GM23248 (cell line): ENCODE data around the gene LCT. TPM values are rescaled to one million over a fixed set of nuclear protein-coding genes. Genes with fewer than 3 reads are reported as not detected.

Experiments
- DNase-seq: peaks from one replicate; pipeline ENCODE4 v3.0.0-alpha.2; 2015
- H2AFZ ChIP-seq: fragments of 200-600 bp; sonication (generic); 2 replicates; pipeline ENCODE4 v1.6.1; 2016; ENCODE audit warnings: antibody characterized with exemption
- H3F3A ChIP-seq: fragments of 200-600 bp; sonication (generic); 2 replicates; pipeline ENCODE4 v1.6.1; 2016; ENCODE audit warnings: mild to moderate bottlenecking, antibody characterized with exemption, mixed run types; ENCODE audit not compliant: insufficient read depth
- H3K27ac ChIP-seq: fragments of 200-600 bp; sonication (generic); 2 replicates; pipeline ENCODE4 v1.5.1; 2016; ENCODE audit warnings: mild to moderate bottlenecking
- H3K27me3 ChIP-seq: fragments of 200-600 bp; sonication (generic); replicated peaks from 2 replicates; pipeline ENCODE4 v1.6.1; 2016; ENCODE audit warnings: mild to moderate bottlenecking; ENCODE audit not compliant: insufficient read depth
- H3K36me3 ChIP-seq: fragments of 200-600 bp; sonication (generic); 2 replicates; pipeline ENCODE4 v1.6.1; 2016; ENCODE audit warnings: low read depth, mild to moderate bottlenecking
- H3K4me1 ChIP-seq: fragments of 200-600 bp; sonication (generic); 2 replicates; pipeline ENCODE4 v1.6.1; 2016; ENCODE audit warnings: mild to moderate bottlenecking; ENCODE audit not compliant: insufficient read depth
- H3K4me2 ChIP-seq: fragments of 200-600 bp; sonication (generic); one replicate; pipeline ENCODE4 v1.6.1; 2016; ENCODE audit warnings: mild to moderate bottlenecking; ENCODE audit not compliant: unreplicated experiment
- H3K4me3 ChIP-seq: fragments of 200-600 bp; sonication (generic); 2 replicates; pipeline ENCODE4 v1.5.1; 2016; ENCODE audit warnings: mild to moderate bottlenecking
- H3K79me2 ChIP-seq: fragments of 200-600 bp; sonication (generic); 2 replicates; pipeline ENCODE4 v1.6.1; 2016; ENCODE audit warnings: mild to moderate bottlenecking; ENCODE audit not compliant: insufficient read depth
- H3K9ac ChIP-seq: fragments of 200-600 bp; sonication (generic); 2 replicates; pipeline ENCODE4 v1.6.1; 2016; ENCODE audit warnings: mild to moderate bottlenecking
- H3K9me2 ChIP-seq: fragments of 200-600 bp; sonication (generic); 2 replicates; pipeline ENCODE4 v1.6.1; 2016; ENCODE audit warnings: mixed run types, mild to moderate bottlenecking, moderate library complexity; ENCODE audit not compliant: insufficient read depth
- H3K9me3 ChIP-seq: fragments of 200-600 bp; sonication (generic); one replicate; pipeline ENCODE4 v1.6.1; 2017; ENCODE audit warnings: low read depth
- H4K20me1 ChIP-seq: fragments of 200-600 bp; sonication (generic); 2 replicates; pipeline ENCODE4 v1.6.0; 2016; ENCODE audit not compliant: insufficient read depth
- EZH2 ChIP-seq: fragments of 200-600 bp; sonication (generic); IDR thresholded peaks from 2 replicates; pipeline ENCODE4 v1.6.1; 2018; ENCODE audit warnings: antibody characterized with exemption, mild to moderate bottlenecking; ENCODE audit not compliant: insufficient read depth, poor library complexity, severe bottlenecking
- EZH2phosphoT487 ChIP-seq: fragments of 200-600 bp; sonication (generic); IDR thresholded peaks from 2 replicates; pipeline ENCODE4 v1.6.1; 2018; ENCODE audit warnings: antibody characterized with exemption, moderate library complexity, mild to moderate bottlenecking, low read depth; ENCODE audit not compliant: insufficient read depth
- WGBS, 2 experiments: methylation state at CpG; one replicate each; pipeline ENCODE4 v1.1.6; 2015 to 2017; ENCODE audit warnings: low lambda C conversion rate in 2 of 2, low coverage in 1 of 2; ENCODE audit errors: missing lambda C conversion rate in 2 of 2; 5-methylcytosine and 5-hydroxymethylcytosine counted together
- in situ Hi-C: fragments of 300-500 bp; cut with MboI; formaldehyde crosslinking; loops from 2 replicates; pipeline ENCODE4 v1.15.0; 2020
- polyA plus RNA-seq: library from polyadenylated mRNA; unstranded; fragments of >200 nt; fragmentation: Nextera tagmentation; extraction: Ambion mirVana; gene quantifications from 2 replicates; pipeline ENCODE4 v1.2.1, GENCODE V29; 2016
- total RNA-seq: library from RNA; depleted of rRNA; stranded (reverse); fragments of >200 nt; shearing (Covaris generic); gene quantifications from 2 replicates; pipeline ENCODE4 v1.2.3, GENCODE V29; 2014

The LCT gene
- total and polyA plus RNA-seq, 2 experiments from 2014 or later: under 0.01 TPM; not detected in 1

- H3K27ac ChIP-seq: no peak overlapping the region
- H4K20me1 ChIP-seq: no peaks in the 10 kb centered on the region
- no peaks in the 10 kb centered on the region for H3K9me2 ChIP-seq
- H3K4me1 ChIP-seq: peaks cover 2% of the 10 kb centered on the region; the same call in 1 of the 2 replicates
- no peaks in the 10 kb centered on the region for H3K9me3 ChIP-seq
- in situ Hi-C loops: no loop called here
- H3K27me3 ChIP-seq: no peaks in the 10 kb centered on the region
- H3K36me3 ChIP-seq: no peaks in the 10 kb centered on the region
- no peak overlapping the region for H3K4me3 ChIP-seq
- TF ChIP-seq EZH2 (no peak), EZH2phosphoT487 (no peak)
- no peaks in the 10 kb centered on the region for H3F3A ChIP-seq
- no peak for DNase-seq
- 59 to 75% methylated on average over 9 of the region's 9 CpGs for WGBS, 2 experiments
- no peaks in the 10 kb centered on the region for H3K79me2 ChIP-seq
- H3K9ac ChIP-seq: no peak overlapping the region
- no peak overlapping the region for H2AFZ ChIP-seq
- H3K4me2 ChIP-seq: no peak overlapping the region
Observed at GRCh38 chr2:135825131-135825530, 11.9 kb downstream of the LCT start.

DNA sequence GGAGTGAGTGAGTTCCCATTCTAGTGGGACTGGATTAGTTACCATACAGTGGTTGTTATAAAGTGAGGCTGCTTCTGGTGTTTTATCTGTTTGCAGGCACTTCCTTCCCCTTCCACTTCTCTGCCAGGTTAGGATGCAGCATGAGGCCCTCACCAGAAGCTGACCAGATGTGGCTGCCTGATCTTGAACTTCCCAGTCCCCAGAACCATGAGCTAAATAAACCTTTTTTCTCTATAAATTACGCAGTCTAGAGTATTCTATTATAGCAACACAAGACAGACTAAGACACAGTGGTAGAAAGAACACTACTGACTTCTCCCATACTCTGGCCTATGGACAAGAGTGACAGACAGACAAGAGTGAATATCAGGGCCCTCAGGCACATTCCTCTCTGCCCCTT is 14.1 kb downstream of the LCT start:
- H3K27me3 ChIP-seq: no peaks in the 10 kb centered on the region
- DNase-seq: no peak
- 74 to 87% methylated on average over 1 of the region's 1 CpG for WGBS, 2 experiments

DNA sequence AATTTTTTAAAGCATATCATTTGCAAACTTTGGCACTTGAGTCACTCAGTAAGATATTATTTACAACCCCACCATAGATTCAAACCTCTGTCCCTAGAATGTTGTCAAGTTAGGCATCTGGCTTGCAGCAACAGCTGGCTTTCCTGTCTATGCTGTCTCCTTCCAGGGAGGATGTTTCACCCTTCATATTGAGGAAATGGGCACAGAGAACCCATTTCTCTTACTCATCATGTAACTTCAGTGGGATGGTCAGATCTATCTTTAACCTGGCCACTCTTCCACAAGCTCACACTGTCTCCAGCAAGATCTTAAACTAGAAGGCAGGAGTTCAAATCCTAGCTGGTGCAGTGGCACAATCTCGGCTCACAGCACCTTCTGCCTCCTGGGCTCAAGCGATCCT is 15.8 kb downstream of the LCT start:
- Histone ChIP-seq H3K9ac (no peak overlapping the region), H2AFZ (no peak overlapping the region), H3K4me2 (no peak overlapping the region), H3K4me1 (peaks cover 9% of the 10 kb centered on the region; the same call in 1 of the 2 replicates), H4K20me1 (no peaks in the 10 kb centered on the region), H3K4me3 (no peak overlapping the region), H3K79me2 (no peaks in the 10 kb centered on the region), H3K9me3 (no peaks in the 10 kb centered on the region), H3F3A (no peaks in the 10 kb centered on the region), H3K27ac (no peak overlapping the region), H3K9me2 (no peaks in the 10 kb centered on the region), H3K36me3 (no peaks in the 10 kb centered on the region), H3K27me3 (no peaks in the 10 kb centered on the region)
- WGBS, 2 experiments: 76 to 91% methylated on average over 2 of the region's 2 CpGs
- no peak for DNase-seq
- TF ChIP-seq EZH2phosphoT487 (no peak), EZH2 (no peak)
- in situ Hi-C loops: no loop called here

More for the DNA sequence above, 14.1 kb downstream of the LCT start:
- H3K4me1 ChIP-seq: peaks cover 9% of the 10 kb centered on the region; the same call in 1 of the 2 replicates
- no peak overlapping the region for H3K27ac ChIP-seq
- no peaks in the 10 kb centered on the region for H3K36me3 ChIP-seq
- H3K9ac ChIP-seq: no peak overlapping the region
- H4K20me1 ChIP-seq: no peaks in the 10 kb centered on the region
- no peaks in the 10 kb centered on the region for H3K9me3 ChIP-seq
- no peaks in the 10 kb centered on the region for H3K9me2 ChIP-seq
- H3K4me2 ChIP-seq: no peak overlapping the region
- TF ChIP-seq EZH2phosphoT487: no peak
- TF ChIP-seq EZH2: no peak
- in situ Hi-C loops: no loop called here
- H2AFZ ChIP-seq: no peak overlapping the region
- H3F3A ChIP-seq: no peaks in the 10 kb centered on the region
- no peaks in the 10 kb centered on the region for H3K79me2 ChIP-seq
- H3K4me3 ChIP-seq: no peak overlapping the region

- DNase-seq: peak; percentile 63
Observed at GRCh38 chr2:135820003-135820618, 16.9 kb downstream of the LCT start.

More at GRCh38 chr2:135820003-135820618, 16.9 kb downstream of the LCT start:
- H3K4me2 ChIP-seq: peak overlapping the region; percentile 1
- H3K9me3 ChIP-seq: no peaks in the 10 kb centered on the region
- peaks cover 9% of the 10 kb centered on the region; the same call in 1 of the 2 replicates for H3K4me1 ChIP-seq
- TF ChIP-seq EZH2phosphoT487 (no peak), EZH2 (no peak)
- no peaks in the 10 kb centered on the region for H3K27me3 ChIP-seq
- in situ Hi-C loops: no loop called here
- H4K20me1 ChIP-seq: no peaks in the 10 kb centered on the region
- no peak overlapping the region for H3K4me3 ChIP-seq
- H3K27ac ChIP-seq: 0 out of 2 replicates have a peak overlapping the region, but pooled peaks have one; percentile 19
- 32 to 38% methylated on average over 9 of the region's 9 CpGs for WGBS, 2 experiments
- no peaks in the 10 kb centered on the region for H3K36me3 ChIP-seq
- H3F3A ChIP-seq: no peaks in the 10 kb centered on the region
- H3K9me2 ChIP-seq: no peaks in the 10 kb centered on the region
- H3K79me2 ChIP-seq: no peaks in the 10 kb centered on the region
- peak overlapping the region; percentile 46 for H2AFZ ChIP-seq
- H3K9ac ChIP-seq: no peak overlapping the region
